GM18498 (cell line): ENCODE measurements around the gene LEF1.
A peak's percentile ranks its signal among the peaks of the same experiment; 100 is the strongest.
"Not testable (repeated sequence)": the region's sequence is repeated elsewhere in the genome, so short reads cannot be mapped to it uniquely, and the experiment has no call there.

Experiments
- ATAC-seq: cut with Tn5 transposase; IDR thresholded peaks from one replicate; pipeline ENCODE4 v1.9.1; 2021; ENCODE audit warnings: mild to moderate bottlenecking, moderate library complexity; ENCODE audit not compliant: unreplicated experiment

Gene LEF1

DNA sequence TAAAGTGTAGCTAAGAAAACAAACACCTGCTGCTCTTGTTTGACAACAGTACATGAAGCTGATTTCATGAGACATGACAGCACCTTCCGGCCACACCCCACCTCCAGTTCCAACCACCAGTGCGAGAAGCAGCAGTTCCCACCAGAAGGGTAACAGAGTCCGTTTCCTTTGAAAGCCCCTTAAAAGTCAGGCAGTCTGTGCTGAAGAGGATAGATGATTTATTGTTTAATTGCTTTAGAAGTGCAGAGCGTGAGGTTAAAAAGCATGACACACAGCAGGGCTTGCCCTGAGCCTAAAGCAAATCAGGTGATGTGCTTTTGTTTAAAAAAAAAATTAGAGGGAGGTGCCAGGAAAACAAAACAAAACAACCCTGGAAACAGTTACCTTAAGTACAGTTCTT is 96.4 kb downstream of the LEF1 start:
- ATAC-seq = no peak

DNA sequence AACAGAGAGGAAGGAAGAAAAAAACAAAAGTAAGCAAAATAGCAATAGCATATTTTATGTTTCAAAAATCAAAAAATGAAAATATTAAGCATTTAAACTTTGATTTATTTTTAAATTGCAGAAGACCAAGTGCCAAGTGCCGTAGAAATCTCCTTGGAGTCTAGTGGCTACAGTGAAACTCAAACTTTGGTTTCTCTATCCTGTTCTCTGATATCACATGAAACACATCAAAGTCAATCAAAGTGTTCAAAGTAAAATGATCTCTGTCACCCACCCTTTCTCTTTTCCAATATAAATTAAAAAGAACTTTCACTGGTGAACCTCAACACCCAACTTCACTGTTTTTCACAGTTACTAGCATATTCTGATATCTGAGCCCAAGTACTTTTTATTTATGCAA is 98.0 kb downstream of the LEF1 start:
- no peak for ATAC-seq

DNA sequence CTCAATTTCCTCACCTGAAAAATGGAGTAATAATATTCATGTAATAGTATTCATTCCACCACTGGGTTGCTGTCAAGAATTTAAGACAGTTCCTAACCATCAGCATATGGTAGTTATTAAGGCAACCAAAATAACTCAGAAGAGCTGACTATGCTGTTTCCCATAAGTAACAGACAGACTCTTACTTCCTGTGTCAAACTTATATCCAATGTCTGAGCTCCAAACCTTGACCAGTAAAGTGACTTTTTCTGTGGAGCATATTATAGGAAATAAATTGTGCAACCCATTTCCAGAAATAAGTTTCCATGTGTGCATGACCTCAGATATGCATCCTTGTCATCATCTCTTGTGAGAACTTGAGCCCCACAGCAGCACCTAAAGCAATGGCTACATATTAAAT is 100.3 kb downstream of the LEF1 start:
- no peak for ATAC-seq

DNA sequence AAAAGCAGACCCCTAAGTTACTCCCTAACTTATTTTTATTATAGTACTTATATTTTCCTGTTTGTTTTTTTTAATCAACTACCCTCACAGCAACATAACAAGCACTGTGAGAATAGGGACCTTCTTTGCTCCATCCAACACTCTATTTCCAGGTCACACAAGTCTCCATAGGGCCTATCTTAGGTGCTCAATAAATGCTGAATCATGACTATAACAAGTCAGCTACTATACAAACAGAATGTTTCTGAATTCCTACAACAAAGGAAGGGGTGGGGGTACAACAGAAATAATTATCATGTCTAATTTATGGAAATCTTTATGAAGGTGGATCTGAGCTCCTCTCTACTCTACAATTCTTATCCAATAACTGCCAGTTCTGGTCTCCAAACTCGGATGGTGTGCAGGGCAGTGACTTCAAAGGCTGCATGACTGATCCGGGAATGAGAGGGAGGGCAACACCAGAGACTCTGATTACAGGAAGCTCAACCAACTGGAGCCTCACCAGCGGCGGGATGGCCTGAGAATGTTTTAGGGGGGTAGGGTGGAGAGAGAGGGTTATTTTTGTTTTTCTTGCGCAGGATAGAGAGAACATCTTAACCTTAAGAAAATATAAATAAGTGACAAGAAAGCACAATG is 107.9 kb downstream of the LEF1 start:
- ATAC-seq = no peak

DNA sequence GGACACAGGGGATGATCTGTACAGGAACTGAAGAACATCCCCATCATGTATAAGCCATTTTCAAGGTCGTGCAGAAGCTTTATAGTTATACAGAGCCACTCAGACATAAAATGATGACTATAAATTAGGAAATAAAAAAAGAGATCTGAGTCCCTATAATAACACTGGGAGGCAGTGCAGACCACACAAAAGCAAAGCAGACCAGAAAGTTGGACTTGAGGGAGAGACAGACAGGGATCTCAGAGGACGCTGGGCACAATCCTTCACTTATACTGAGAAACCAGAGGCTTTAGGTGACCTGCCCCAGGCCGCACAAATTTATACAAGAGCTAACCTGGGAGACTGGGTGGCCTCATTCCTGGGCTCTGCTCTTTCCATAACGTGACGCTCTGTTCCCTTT is 108.6 kb downstream of the LEF1 start:
- no peak for ATAC-seq

DNA sequence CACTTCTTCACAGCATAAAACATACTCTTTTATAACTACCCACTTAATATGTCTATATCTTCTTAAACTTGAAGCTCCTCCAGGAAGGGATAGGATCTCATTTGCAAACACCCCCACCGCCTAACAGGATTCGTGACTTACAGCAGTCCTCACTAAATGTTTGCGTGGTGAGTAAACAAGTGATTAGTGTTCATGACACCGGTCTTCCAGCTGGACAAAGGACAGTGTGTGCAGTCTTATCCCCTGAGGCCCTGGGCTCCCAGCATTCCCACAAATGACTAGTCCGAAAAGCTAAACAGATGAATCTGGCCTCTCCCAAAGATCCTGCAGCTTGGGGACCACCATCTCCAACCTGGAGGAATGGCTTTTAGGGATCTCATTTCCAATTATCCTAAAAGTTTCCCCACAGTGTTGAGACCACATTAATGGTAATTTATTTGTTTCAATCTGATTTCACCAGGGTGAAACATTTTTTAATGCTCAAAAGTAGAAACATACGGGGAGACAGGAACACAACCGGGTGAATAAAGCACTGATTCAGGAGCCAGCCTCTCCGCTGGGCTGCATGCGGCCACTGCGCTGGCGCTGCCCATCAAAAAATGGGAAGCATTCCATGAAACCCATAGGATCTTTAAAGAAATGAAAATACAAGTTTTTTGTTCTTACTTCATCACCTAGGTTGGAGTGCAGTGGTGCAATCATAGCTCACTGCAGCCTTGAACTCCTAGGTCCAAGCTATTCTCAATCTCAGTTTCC is 109.9 kb downstream of the LEF1 start:
- no peak for ATAC-seq

DNA sequence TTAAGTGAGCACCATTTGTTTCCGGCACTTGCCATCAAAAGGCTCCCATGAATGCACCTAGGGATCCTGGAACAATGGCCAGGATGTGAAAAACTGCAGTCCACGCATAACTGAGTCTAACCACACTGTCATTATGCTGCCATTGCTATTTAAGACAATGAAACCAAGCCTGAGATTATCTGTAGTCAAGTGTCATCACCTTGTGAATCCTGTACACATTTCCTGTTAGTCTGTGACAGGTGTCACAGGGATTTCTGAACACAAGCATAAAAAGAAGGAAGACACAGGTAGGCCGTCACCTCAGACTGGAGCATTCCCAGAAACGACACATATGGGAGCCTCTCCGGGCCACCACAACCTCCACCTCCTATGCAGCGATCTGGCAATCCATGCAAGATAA is 112.3 kb downstream of the LEF1 start:
- no peak for ATAC-seq

DNA sequence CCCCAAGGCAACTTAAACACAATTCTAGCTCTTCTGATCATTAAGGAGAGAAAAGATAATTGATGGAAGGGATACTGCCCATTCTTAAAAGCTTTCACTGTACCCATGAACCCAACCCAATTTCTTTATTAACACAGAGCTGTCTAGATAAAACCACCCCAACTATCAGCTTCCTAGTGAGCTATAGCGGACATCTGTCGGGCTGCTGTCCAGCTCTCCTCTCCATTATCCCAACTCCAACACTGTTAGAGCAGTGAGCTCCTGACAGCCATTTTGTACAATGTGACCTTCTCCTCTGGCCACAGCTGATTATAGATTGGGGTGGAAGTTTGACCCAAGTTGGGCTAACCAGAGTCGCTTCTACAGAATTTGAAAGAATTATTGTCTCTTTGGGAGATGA is 112.9 kb downstream of the LEF1 start:
- ATAC-seq = no peak

DNA sequence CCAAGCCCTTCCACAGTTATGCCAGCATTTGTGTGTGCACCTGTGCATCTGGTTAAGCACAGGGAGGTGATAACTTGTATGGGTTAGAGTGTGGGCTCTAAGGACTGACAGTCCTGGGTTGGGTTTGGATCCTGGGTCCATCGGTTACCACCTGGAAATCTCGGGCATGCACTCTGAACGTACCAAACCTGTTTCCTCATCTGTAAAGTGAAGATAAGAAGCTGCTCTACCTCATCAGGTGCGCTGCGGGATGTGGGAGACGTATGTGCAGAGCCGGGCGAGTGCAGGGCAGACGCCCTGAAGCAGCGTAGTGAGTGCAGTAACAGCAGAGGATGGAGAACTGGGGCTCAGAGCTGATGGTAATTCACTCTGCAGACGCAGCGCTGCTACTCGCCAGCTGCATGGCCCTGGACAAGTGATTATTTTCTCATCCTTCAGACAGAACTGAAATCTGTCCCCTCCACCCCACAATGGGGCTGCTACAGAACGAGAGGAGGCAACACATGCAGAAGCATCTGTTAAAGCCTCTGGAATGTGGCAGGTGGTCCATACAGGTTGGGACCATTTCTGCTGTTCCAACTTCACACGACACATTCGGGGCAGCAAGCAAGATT is 114.6 kb downstream of the LEF1 start:
- no peak for ATAC-seq

DNA sequence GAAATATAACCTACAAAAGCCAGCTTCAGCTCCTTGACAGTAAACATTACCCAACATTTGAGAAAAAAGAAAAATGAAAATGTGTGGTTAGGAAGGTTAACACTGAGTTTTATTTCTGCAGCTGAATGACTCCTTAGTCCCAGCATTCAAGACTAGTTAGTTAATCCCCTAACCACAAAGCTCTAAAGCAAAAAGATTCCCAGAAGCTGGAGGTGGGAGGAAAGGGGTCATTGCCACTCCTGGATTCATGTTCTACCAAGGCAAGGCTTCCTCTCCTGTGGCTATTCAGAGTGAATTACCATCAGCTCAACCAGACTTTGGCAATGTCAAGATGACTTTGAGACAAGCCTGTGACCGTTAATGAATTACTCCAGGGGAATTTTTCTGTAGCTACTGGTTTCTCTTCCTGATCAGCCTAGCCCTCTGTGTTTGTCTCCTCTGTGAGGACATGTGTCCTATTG is 115.5 kb downstream of the LEF1 start:
- ATAC-seq = peak; percentile 85

DNA sequence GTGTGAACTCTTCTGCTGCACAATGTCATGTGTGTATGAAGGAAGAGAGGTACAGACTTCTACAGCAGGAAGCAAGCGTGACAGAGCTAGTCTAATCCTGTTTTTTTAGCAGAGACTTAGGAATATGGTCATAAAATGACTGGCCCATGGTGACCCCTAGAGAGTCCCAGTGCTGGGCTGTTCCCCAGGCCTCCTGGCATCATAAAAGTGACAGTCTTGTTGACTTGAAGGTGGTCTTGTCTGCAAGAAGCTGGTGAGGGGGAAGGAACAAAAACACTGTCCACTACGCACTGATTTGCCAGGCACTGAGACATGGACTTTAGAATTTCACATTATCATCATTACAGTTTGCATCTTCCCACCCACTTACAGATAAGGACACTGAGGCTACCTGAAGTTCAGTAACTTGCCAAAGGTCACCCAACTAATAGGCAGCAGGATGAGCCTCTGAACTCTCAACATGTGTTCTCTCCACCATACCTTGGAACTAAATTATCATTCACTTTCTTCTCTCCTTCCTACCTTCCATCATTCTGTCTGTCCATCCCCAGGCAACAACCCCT is 116.1 kb downstream of the LEF1 start:
- no peak for ATAC-seq

DNA sequence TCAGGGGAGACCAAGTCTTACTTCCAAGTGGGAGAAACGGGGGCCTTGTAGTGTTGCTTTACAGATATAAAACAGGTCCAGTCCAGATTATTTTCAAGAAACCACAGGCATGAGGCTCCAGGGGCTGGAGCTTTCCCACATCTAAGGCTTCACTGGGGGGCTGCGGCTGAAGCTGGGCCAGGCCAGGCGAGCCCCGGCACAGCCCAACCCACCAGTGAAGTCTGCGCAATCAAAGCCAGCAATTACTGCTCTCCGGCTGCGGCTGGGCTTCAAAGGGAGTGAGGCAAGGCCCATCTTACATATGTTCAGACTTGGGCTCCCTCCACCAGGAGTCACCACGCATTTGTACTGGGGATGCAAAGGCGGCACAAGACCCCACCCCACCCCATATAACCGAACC is 117.4 kb downstream of the LEF1 start:
- ATAC-seq = no peak

DNA sequence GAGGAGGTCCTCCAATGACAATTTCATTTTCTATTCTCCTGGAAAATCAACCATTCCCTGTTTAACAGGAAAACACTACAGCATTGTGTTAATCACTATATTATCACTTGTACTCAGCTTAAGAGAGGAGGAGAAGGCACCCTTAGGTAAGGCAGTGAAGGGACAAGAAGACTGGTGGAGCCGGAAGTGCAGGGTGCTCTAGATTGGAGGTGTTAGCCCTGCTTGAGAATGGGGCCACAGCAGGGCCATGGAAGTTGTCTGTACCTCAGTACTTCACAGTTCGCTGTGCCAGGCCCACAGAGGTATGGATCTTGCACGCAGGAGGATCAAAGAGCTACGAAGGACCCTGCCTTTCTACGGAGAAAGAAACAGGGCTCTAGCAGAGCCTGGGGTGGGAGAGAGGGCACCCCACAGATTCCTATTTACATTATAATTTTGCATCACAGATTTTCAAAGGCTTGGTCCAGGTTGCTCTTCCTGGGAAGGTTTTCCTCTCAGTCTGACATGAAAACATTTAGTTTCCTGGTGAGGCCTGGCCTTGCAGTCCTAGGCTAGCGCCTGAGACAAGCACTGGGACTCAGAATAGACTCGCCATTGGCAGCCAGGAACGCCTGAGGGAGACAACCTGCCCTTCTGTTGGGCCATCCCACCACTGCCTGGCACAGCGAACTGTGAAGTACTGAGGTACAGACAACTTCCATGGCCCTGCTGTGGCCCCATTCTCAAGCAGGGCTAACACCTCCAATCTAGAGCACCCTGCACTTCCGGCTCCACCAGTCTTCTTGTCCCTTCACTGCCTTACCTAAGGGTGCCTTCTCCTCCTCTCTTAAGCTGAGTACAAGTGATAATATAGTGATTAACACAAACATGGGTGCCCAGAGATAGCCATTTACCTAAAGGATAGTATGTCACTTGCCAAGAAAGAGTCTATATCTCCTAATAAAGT is 118.3 kb downstream of the LEF1 start:
- not testable (repeated sequence) for ATAC-seq

DNA sequence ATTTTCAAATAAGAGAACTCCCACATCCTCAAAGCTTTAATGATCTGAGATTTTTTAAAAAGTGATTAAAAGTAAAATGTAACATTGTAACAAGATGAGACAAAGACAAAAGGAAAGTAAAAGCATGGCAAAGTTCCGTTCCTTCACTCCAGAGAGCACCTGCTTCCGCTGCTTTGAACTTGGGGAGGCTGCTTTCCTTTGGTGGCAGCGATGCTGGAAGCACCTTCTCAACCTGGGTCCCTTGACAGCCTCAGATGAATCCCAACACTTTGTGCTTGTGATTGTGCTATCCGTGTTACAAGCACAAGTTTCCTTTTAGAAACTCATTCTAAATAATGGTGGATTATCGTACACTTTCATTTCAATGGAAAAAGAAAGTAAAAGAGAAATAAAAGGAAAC is 119.3 kb downstream of the LEF1 start:
- no peak for ATAC-seq

DNA sequence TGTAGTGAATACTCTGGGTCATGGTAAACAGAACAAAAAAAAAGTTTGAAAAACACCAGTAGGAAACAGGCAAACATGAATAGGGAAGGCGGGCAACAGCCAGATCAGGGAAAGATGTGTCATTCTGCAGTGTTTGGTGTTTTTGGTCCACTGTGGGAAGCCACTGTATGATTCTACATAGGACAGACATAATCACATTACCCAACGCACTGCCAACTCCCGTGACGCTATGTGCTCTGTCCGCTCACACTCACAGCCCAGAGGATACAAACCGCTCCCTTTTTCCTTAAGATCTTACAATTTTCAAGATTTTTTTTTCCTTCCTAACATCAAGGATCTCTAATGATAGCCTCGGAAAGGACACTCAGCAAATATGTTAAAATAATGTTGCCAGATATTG is 119.7 kb downstream of the LEF1 start:
- ATAC-seq = no peak

DNA sequence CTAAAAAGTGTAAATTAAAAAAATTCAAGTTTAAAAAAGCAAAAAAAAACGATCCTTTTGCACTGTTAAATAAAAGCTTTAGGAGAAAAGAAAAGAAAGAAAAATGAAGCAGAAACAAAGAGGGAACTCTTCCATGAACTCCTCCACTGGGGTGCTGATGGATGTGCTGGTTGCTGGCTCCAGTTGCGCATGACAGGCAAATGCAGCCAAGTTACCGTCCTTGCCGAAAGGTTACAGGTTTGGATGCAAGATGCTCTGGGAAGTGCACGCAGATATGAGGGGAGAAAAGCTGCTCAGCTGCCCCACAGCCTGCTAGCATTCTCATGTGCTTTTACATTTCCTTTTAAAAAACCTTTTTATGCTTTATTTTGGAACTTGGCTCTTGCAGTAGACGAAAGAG is 120.6 kb downstream of the LEF1 start:
- no peak for ATAC-seq

DNA sequence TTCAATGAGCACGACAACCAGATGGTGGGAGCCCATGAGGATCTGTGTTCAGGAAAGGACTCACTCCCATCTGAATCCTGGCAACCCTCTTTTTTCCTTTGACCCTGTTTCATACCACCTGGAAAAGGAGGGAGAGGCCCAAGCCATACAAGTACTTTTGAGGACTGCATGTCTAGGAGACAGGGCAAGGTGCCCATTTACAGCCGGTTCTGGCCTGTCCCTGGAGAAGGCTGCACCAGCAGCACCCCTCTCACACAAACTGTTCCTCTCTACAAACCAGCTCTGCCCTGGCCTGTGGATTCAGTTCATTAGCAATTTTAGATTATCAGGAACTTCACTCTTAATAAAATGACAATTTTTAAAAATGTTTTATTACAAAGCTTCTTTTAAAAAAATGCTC is 121.5 kb downstream of the LEF1 start:
- no peak for ATAC-seq

DNA sequence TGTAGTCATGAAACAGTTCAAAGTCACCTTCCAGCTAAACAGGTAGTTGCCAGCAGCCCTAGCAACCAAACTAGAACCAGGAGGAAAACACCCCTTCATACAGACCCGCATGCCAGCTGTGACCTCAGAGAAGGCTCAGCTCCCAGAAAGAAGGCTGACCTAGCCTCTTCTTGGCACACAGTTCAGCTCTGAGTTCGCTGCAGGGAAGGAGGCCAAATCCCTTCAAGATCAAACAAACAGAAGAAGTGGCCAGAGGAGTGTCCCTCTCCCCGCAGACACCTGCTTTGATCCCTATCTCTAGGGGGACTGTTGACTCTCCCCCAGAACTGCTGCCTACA is 123.1 kb downstream of the LEF1 start:
- ATAC-seq = no peak

DNA sequence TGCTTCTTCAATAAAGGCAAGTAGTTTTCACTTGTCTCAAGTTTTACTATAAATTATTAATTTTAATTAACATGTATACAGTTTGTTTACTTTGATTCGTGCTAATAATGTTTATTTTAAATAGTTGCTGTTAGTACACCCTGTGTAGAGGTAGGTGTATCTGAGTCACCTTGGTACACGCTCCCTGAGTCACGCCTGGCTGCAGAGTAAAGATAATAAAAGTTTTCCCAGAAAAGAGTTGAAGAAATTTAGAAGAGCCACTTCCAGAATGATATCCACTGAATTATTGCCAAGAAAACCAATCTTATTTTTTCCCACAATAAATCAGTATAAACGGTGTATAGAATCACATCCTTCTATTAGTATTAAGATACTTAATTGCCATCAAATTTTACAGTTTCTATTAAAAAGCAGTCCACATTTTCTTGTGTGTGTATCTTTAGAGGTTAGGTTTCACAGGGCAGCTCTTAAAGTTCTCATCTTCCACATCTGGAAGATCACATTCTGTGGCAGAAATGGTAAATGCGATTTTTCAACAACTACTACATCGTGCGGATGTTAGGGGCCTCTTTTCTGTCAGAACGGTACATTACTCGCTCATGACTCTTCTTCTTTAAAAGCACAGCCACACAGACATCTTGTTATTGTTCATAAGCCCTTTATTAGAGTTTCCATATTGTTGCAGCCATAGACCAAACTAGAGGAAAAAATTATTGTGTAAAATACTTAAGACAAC is 123.6 kb downstream of the LEF1 start:
- ATAC-seq = no peak

DNA sequence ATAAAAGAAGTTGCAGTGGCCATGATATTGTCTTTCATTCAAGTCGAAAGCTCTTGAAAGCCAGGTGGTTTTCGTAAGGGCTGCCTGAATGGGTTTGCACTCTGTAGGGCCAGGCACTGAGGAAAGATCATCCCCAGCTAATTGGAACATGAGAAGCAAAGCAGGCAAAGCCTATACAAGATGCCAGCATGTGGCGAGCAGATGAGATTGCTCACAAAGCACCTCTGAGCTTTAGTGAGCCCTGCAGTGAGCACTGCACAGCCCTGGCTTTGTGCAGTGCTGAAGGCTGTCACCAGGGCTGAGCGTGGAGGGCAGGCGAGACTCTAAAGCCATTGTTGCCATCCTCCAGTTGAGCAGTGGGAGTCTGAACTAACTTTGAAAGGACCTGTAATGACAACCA is 125.2 kb downstream of the LEF1 start:
- no peak for ATAC-seq
